Suppressor macrophage treated with lipopolysaccharide for 1 hour (primary cell): ENCODE data around the gene DPP6.
"Not testable (repeated sequence)": the region's sequence is repeated elsewhere in the genome, so short reads cannot be mapped to it uniquely, and the experiment has no call there.

Experiments
- DNase-seq, 3 donors: peaks; one replicate each; pipeline ENCODE4 v3.0.0-alpha.2; 2020 to 2022

The DPP6 gene

GRCh38 chr7:154151306-154151705, 99.1 kb downstream of the DPP6 start:
- DNase-seq = not testable (repeated sequence)

GRCh38 chr7:154155928-154156327, 103.7 kb downstream of the DPP6 start:
- DNase-seq = not testable (repeated sequence)

GRCh38 chr7:154162921-154163320, 110.7 kb downstream of the DPP6 start:
- DNase-seq = not testable (repeated sequence)

GRCh38 chr7:154163642-154164041, 111.4 kb downstream of the DPP6 start:
- DNase-seq = not testable (repeated sequence)

GRCh38 chr7:154167051-154167450, 114.9 kb downstream of the DPP6 start:
- DNase-seq = no peak

GRCh38 chr7:154167807-154168206, 115.6 kb downstream of the DPP6 start:
- no peak for DNase-seq

- no peak for DNase-seq
Observed at GRCh38 chr7:154171422-154171821, 119.2 kb downstream of the DPP6 start.

GRCh38 chr7:154172236-154172635, 120.0 kb downstream of the DPP6 start:
- DNase-seq = no peak

GRCh38 chr7:154177584-154177983, 125.4 kb downstream of the DPP6 start:
- DNase-seq = no peak

GRCh38 chr7:154178895-154179294, 126.7 kb downstream of the DPP6 start:
- DNase-seq = peak in 2 of 3 donors; percentile 1

GRCh38 chr7:154183482-154183881, 131.3 kb downstream of the DPP6 start:
- no peak for DNase-seq

GRCh38 chr7:154183946-154184345, 131.7 kb downstream of the DPP6 start:
- DNase-seq = no peak

GRCh38 chr7:154186811-154187210, 134.6 kb downstream of the DPP6 start:
- no peak for DNase-seq

GRCh38 chr7:154188330-154188729, 136.1 kb downstream of the DPP6 start:
- no peak for DNase-seq

- DNase-seq = no peak
Observed at GRCh38 chr7:154195266-154195665, 143.1 kb downstream of the DPP6 start.

GRCh38 chr7:154198481-154198880, 146.3 kb downstream of the DPP6 start:
- no peak for DNase-seq

- no peak for DNase-seq
Observed at GRCh38 chr7:154200241-154200640, 148.0 kb downstream of the DPP6 start.

GRCh38 chr7:154202002-154202401, 149.8 kb downstream of the DPP6 start:
- no peak for DNase-seq

- DNase-seq = no peak
Observed at GRCh38 chr7:154204046-154204445, 151.8 kb downstream of the DPP6 start.

GRCh38 chr7:154212861-154213260, 160.7 kb downstream of the DPP6 start:
- no peak for DNase-seq

- DNase-seq = no peak
Observed at GRCh38 chr7:154217688-154218340, 165.6 kb downstream of the DPP6 start.

- no peak for DNase-seq
Observed at GRCh38 chr7:154231732-154232131, 179.5 kb downstream of the DPP6 start.

GRCh38 chr7:154232700-154233099, 180.5 kb downstream of the DPP6 start:
- no peak for DNase-seq

GRCh38 chr7:154241988-154242387, 189.8 kb downstream of the DPP6 start:
- DNase-seq = no peak

- DNase-seq = no peak
Observed at GRCh38 chr7:154242709-154243108, 190.5 kb downstream of the DPP6 start.
